HG02610 (cell line): ENCODE data around the gene KIAA2012.

Source experiments
- ATAC-seq: cut with Tn5 transposase; IDR thresholded peaks from one replicate; pipeline ENCODE4 v1.9.1; 2021; ENCODE audit warnings: mild to moderate bottlenecking, moderate library complexity; ENCODE audit not compliant: unreplicated experiment

The KIAA2012 gene

DNA sequence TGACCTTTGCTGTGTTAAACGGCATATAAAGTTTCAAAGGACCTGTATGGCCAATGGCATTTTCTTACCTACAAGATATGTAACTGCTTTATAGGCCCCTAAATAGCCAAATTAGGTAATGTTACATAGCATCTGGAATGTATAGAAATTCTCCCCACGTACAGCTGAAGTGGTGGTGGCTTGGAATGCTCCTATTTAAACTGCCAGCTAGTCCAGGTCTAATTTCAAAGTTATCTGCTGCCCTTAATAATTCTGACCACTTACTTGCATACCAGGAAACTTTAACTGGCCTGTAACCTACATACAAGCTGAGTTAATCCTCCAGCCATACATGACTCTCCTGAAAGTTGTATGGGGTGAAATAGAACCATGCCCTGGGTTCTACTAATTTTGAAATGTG is 1.3 kb downstream of the KIAA2012 start:
- ATAC-seq = no peak

DNA sequence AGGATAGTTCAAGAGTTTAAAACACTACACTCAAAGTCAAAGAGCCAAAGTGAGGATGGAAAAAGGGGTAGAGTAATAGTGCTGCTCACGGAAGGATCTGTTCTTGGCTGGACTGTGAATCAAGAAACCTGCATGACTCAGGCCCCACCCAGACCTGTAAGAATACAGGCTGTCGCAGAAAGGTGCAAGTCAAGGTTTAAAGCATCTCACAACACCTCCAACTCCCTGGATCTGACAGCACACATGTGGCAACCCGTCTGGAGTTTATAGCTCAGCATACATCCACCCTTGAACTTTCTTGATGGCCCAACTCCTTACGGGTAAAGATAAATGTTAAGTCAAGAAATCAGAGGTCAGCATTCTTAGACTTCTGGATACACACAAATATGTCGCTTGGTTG is 6.3 kb downstream of the KIAA2012 start:
- ATAC-seq = no peak

DNA sequence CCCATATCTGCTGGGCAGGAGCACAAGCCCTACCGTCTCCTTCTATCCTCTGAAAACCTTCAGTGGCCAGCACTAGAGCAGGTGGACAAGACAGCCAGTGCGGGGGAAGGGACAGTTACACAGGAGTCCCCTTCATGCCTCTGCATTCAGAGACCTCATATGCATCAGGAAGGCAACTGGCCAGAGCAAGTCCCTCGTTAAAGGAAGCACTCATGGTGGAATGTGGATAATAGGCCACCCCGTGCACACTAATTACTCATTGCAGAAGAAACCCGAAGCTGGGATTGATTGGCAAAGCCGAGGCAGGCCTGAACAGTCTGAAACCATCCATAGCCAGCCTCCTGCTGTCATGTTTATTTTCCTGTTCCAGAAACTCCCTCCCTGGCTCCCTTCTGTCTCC is 11.2 kb downstream of the KIAA2012 start:
- ATAC-seq = no peak

DNA sequence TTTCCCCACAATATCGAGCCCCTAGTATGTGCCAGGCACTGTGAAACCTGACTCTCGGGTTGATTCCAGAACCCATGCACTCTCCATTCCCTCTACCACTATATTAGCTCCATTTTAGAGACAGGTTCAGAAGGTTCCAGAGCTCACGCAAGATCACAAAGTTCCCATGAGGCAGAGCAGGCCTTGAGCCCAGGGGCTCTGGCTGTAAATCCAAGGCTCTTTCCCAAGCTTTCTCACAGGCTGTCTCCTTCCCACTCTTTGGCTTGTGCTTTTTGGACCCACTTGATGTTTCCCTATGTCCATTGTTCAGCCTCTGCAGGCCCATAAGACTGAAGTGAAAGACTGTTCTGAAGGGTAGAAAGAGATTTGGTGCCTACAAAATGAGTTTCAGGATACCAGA is 15.7 kb downstream of the KIAA2012 start:
- no peak for ATAC-seq

DNA sequence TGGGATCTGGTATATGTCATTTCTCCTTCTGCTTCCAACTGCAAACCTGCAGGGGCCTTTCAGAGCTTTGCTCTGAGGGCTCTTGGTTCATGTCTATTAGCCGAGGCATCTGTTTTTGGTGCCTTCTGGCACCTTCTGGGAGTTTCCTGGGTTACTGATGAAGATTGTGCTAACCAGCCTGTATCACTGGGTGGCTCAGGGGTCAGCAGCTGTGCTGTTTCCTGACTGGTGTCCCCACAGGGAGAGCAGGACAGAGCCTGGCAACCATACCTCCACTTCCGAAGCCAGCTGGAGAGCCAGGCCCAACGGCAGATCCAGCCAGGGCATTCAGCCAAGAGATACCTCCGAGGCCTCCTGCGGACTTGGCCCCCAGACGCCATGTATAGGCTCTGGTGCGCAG is 17.5 kb downstream of the KIAA2012 start:
- no peak for ATAC-seq

DNA sequence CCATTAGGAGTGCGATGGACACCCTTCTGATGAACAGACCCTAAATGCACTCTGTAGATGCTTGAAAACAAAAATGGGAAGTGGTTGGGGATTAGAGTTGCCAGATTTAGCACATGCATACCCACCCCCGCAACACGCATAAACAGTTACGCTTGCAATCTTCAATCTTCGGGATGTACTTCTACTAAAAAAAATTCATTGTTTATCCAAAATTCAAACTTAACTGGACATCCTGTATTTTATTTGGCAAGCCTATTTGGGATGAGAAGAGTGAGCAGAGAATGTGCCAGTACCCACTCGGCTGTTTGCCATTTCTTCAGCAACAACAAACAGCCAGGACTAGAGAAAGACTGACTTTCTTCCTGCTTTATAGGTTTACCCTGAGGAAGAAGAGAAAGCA is 18.4 kb downstream of the KIAA2012 start:
- no peak for ATAC-seq

DNA sequence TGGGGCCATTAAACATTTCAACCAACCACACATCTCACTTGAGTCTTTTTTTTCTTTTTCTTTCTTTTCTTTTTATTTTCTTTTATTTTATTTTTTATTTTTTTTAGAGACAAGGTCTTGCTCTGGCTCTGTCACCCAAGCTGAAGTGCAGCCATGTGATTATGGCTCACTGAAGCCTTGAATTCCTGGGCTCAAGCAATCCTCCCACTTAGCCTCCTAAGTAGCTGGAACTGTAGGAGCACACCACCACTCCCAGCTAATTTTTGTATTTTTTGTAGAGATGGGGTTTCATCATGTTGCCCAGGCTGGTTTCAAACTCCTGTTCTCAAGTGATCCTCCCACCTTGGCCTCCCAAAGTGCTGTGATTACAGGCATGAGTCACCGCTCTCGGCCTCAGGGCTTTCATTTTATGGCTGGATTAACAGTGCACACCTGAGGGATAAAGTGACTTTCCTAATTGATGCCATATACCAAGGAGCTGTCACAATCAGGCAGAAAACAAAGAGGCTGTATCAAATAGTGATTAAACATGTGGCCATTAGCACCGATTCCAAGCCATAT is 21.5 kb downstream of the KIAA2012 start:
- ATAC-seq = no peak

DNA sequence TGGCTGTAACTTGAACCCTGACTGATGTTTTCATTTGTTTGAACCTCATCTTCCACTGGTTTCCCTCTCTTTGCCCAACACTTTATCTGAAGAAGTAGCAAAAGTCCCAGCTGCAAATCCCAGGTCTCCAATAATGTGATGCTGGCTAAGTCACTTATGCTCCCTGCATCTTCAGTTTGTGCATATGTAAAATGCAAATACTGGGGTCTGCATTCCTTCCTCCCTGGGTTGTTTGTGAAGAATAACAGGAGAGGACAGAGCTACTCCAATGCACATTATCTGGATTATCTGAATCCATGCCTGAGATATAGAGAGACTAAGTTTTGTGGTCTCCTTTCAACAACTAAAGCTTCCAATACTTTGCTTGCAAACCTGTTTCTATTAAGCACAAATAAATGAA is 22.2 kb downstream of the KIAA2012 start:
- no peak for ATAC-seq

DNA sequence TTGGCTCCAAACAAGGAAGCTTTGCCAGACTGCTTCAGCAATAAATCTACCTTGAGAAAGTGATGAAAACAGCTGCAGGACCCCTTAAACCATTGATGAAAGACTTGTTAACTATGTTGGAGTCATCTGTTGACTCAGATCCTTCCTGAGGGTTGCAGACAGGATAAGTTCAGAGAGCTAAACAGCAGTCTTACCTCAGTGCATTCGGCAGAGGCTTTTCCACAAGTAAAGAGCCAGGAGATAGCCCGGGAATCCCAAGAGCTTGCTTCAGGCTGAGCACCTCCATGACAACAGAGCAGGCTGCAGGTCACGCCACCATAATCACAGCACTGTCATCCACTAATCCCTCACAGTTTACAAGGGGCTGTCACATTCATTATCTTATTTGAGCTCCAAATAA is 23.7 kb downstream of the KIAA2012 start:
- ATAC-seq = no peak

DNA sequence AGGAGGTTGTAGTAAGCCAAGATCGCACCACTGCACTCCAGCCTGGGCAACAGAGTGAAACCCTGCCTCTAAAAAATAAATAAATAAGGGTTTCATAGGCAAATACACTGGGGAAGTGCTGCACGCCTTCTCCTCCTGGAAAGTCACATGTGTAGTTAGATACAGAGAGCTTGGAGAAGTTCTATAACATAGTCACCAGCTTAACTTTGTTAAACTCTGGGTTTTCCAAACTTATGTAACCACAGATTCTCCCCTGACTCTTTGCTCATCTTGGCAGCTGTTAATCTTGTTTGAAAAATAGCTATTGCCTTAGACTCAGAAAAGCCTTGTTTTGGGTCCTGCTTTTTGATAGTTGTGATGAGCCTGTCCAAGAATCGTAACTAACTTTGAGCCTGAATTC is 25.2 kb downstream of the KIAA2012 start:
- no peak for ATAC-seq

DNA sequence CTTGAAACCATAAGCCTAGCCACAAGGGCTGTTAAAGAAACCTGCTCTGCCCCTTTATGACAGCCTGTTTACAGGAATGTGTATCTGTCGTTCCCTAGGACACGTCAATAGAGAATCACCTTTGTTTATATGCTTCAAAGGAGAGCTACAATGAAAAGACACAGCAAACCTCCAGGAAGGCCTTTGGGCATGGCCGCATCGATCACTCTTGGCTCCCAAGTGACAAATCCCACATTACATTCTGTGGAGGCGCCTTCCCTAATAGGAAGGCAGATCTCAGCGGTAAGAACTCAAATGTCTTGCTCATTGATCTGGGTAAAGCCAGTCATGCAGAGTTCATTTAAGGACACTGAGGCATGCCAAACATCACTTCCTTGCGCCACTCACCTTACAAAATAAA is 26.5 kb downstream of the KIAA2012 start:
- no peak for ATAC-seq

DNA sequence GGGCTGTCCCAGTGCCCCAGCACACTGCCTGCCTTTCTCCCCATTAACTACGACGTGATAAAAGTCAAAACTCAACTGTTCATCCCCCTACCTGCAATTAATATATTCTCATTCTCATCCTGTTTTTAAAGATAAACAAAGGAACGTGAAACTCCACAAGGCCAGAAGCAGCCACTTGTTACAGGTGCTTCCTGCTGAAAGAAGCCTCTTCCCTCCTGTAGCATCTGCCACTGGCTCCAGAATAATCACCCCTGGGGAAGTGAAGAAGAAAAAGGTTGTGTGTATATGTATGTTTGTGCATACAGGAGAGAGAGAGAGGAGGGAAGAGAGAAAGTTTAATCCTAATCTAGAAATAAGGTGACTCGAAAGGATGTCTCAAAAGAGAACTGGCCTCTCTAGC is 27.1 kb downstream of the KIAA2012 start:
- no peak for ATAC-seq

- ATAC-seq = no peak
Measured at GRCh38 chr2:202101026-202101579, 28.0 kb downstream of the KIAA2012 start.

GRCh38 chr2:202102425-202103000 is 29.5 kb downstream of the KIAA2012 start:
- no peak for ATAC-seq

GRCh38 chr2:202104286-202104870 is 31.3 kb downstream of the KIAA2012 start:
- ATAC-seq = no peak

- no peak for ATAC-seq
Measured at GRCh38 chr2:202105025-202105424, 32.0 kb downstream of the KIAA2012 start.

GRCh38 chr2:202108345-202108744 is 35.3 kb downstream of the KIAA2012 start:
- ATAC-seq = no peak

DNA sequence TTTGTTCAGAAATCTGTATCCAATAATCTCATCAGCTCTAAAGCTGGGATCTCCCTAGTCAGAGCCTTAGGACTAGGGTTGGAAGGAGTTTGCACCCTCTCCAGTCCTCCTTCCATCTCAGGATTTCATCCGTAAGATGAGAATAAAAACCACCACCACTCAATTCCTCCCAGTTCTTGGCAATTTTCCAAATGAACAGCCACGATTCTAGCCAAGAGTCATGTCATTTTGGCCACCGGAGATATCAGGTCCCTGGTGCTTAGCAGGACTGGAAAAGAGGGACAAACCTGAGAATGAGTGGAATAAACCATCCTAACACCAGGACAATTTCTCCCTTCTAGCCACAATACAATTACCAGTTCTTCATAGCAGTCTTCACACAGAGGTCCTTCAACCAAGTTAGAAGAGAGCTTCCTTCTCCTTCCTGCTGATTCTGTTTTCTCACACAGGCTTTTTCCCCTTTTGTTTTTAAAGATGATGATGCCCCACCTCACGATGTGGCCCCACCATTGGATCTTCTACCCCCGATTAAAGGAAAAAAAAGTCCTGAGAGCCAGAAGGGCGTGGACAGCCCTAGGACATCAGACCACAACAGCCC is 36.2 kb downstream of the KIAA2012 start:
- ATAC-seq = no peak

GRCh38 chr2:202109737-202110184 is 36.7 kb downstream of the KIAA2012 start:
- ATAC-seq = no peak

DNA sequence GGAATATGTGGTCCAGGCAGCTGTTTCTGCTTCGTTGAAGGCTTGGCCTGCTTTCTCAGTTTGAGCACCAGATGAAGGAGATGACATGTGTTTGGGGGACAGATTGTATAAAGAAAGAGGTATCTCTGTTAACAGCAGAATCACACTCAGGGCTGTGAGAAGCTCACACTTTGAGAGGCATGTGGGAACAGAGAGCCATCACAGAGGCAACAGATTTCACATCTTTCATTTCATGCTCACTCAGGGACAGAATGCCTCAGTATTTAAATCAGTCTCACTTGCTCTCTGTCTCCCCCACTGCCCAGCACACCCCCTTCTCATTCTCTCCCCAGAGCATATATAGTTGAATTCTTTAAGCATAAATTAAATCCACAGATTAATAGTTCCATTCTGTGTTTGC is 37.4 kb downstream of the KIAA2012 start:
- ATAC-seq = no peak

DNA sequence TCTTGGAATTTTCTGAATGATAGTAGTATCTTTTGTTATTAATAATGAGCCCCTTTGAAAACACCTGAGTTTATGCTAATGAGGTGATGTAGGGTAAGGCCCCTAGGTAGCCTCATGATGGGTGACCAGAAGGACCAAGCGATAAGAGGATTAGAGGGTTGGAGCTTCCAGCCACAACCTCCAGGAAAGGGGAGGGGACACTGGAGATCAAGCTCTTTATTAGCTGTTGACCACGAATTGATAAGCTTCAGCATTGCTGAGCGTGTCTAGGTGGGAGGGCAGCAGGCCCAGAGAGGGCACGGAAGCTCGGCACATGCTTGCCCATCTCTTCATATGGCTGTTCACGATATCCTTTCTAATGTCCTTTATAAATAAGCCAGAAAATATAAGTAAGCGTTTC is 39.0 kb downstream of the KIAA2012 start:
- ATAC-seq = no peak

DNA sequence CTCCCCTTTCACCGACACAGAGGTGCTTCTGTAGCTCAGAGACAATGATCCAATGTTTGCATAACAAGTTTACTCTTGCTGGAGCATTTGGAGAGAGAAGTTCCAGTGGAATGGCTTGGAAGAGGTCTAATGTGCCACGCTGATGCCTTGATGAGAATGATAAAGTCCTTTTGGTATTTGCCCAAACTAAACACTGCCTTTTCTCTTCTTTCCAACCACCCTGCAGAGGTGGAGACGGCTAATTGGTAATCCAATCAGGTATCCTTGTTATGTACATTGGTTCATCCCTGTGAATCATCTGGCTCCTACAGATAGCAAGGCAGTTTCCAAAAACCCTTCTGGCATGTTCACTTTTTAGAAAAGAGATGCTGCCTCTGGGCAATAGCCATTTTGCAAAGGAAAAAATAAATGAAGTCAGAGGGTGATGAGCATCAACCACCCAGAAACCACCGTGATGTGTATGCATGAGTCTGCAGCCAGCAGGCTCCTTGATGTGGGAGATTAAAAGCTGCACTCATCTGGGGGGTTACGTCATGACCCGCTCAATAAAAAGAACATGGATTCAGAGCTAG is 40.6 kb downstream of the KIAA2012 start:
- ATAC-seq = no peak
